Measurements from ENCODE around the gene PARD3. TPM values are rescaled to one million over a fixed set of nuclear protein-coding genes. Genes with fewer than 3 reads are reported as not detected.

The PARD3 gene
- total and polyA plus RNA-seq, 8 donors, result 25.6 to 54.5 (median 47.8) TPM

- DNase-seq (no peak), ATAC-seq (no peak)
- H3K4me1 ChIP-seq, result no peaks in the 10 kb centered on the region
- no peaks in the 10 kb centered on the region for H3K9me3 ChIP-seq
- intact Hi-C loops (cut with DNase I), result no loop called here
- H3K27me3 ChIP-seq, result no peaks in the 10 kb centered on the region
- no peak overlapping the region for H3K4me3 ChIP-seq
- no peak for TF ChIP-seq CTCF (IDR thresholded peaks at IDR 0.05)
- no peak overlapping the region for H3K27ac ChIP-seq
- no peaks in the 10 kb centered on the region for H3K36me3 ChIP-seq
Measured at GRCh38 chr10:34251177-34251576, 563.9 kb downstream of the PARD3 start.

GRCh38 chr10:34250722-34251121 is 564.4 kb downstream of the PARD3 start:
- Histone ChIP-seq H3K27me3 (no peaks in the 10 kb centered on the region), H3K36me3 (no peaks in the 10 kb centered on the region), H3K9me3 (no peaks in the 10 kb centered on the region), H3K27ac (no peak overlapping the region), H3K4me3 (no peak overlapping the region), H3K4me1 (no peaks in the 10 kb centered on the region)
- ATAC-seq, result no peak
- TF ChIP-seq CTCF (IDR thresholded peaks at IDR 0.05), result no peak
- intact Hi-C loops (cut with DNase I), result no loop called here
- DNase-seq, result no peak

- intact Hi-C loops (cut with DNase I), result no loop called here
- no peak for ATAC-seq
Measured at GRCh38 chr10:34249634-34250033, 565.5 kb downstream of the PARD3 start.

GRCh38 chr10:34247560-34247959 is 567.5 kb downstream of the PARD3 start:
- Histone ChIP-seq H3K4me1 (no peaks in the 10 kb centered on the region), H3K4me3 (no peak overlapping the region), H3K36me3 (no peaks in the 10 kb centered on the region), H3K9me3 (no peaks in the 10 kb centered on the region), H3K27me3 (no peaks in the 10 kb centered on the region), H3K27ac (no peak overlapping the region)
- ATAC-seq, result no peak
- intact Hi-C loops (cut with DNase I), result no loop called here
- no peak for TF ChIP-seq CTCF (IDR thresholded peaks at IDR 0.05)
- no peak for DNase-seq

More at GRCh38 chr10:34249634-34250033, 565.5 kb downstream of the PARD3 start:
- TF ChIP-seq CTCF (IDR thresholded peaks at IDR 0.05), result no peak
- H3K4me1 ChIP-seq, result no peaks in the 10 kb centered on the region
- H3K36me3 ChIP-seq, result no peaks in the 10 kb centered on the region
- DNase-seq, result no peak
- H3K9me3 ChIP-seq, result no peaks in the 10 kb centered on the region
- no peak overlapping the region for H3K27ac ChIP-seq
- H3K27me3 ChIP-seq, result no peaks in the 10 kb centered on the region
- H3K4me3 ChIP-seq, result no peak overlapping the region

GRCh38 chr10:34244756-34245484 is 570.2 kb downstream of the PARD3 start:
- intact Hi-C loops (cut with DNase I), result no loop called here
- no peaks in the 10 kb centered on the region for H3K36me3 ChIP-seq
- DNase-seq (no peak), ATAC-seq (no peak)
- no peak overlapping the region for H3K4me3 ChIP-seq
- no peak overlapping the region for H3K27ac ChIP-seq
- no peaks in the 10 kb centered on the region for H3K27me3 ChIP-seq
- no peak for TF ChIP-seq CTCF (IDR thresholded peaks at IDR 0.05)
- no peaks in the 10 kb centered on the region for H3K4me1 ChIP-seq
- no peaks in the 10 kb centered on the region for H3K9me3 ChIP-seq
